Stimulated activated CD4-positive, alpha-beta T cell treated with anti-CD3 and anti-CD28 coated beads, Interleukin-2, amount 100 ng/mL, for 4 hours (primary cell): ENCODE data around the gene ROBO1.

ENCODE experiments used
- DNase-seq: peaks from one replicate; pipeline ENCODE4 v3.0.0-alpha.2; 2020; ENCODE audit warnings: low read depth

ROBO1 gene

DNA sequence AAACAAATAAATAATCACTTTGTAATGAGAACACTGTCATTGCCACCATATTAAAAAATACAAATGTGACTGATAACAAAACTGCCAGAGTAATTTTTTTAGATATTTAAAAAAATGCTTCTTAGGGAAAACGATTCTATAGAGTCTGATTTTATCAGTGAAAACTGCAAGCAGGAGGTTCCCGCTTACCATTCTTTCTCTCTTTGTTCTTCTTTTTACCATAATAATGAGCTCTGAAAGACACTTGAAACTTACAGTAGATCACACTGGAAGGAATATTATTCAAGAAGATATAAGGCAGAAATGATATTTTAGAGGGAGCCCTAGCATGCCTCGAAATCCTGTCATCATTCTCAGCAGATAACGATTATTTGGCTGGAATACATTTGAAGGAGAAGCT lies 701.3 kb downstream of the ROBO1 start:
- DNase-seq, result no peak

DNA sequence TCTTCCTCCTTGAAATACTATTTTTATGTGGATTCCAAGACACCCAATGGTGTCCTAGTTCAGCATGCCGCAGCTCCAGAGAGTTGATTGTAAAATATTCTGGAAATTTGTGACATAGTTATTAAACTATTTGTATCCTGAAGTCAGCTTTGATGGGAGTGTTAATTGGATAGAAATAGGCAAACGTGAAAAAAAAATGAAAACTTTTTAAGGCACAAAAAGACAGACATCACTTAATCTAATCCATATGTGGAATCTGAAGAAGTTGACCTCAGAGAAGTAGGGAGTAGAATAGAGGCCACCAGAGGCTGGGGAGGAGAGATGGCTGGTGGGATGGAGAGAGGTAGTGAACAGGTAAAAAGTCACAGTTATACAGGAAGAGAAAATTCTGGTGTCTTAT lies 704.2 kb downstream of the ROBO1 start:
- no peak for DNase-seq

DNA sequence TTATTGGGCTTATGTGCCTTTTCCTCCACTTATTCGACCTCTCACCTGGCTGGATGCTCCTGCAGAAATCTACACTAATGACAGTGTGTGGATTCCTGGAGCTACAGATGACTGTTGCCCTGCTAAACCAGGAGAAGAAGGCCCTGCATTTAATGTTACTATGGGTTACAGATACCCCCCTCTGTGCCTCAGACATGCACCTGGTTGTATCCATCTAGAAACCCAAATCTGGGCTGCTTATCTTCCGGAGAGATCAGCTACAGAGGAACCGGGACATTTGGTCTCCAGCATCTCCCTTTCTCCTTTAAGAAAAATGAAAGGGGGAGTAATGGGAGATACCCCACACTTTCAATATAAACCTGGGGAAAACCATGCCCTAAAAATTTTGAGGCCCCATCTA lies 710.0 kb downstream of the ROBO1 start:
- DNase-seq, result no peak

DNA sequence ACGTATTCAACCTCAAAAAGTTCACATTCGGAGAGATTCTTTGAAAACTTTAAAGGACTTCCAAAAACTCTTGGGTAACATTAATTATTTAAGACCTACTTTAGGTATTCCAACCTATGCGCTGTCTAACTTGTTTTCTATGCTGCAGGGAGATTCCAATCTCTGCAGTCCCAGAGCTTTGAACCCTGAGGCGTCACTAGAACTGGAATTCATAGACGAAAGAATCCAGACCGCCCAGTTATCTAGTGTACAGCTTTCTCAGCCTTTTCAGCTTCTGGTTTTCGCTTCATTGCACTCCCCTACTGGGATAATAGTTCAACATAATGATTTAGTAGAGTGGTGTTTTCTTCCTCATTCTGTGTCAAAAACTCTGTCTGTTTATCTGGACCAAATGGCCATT lies 711.3 kb downstream of the ROBO1 start:
- no peak for DNase-seq

DNA sequence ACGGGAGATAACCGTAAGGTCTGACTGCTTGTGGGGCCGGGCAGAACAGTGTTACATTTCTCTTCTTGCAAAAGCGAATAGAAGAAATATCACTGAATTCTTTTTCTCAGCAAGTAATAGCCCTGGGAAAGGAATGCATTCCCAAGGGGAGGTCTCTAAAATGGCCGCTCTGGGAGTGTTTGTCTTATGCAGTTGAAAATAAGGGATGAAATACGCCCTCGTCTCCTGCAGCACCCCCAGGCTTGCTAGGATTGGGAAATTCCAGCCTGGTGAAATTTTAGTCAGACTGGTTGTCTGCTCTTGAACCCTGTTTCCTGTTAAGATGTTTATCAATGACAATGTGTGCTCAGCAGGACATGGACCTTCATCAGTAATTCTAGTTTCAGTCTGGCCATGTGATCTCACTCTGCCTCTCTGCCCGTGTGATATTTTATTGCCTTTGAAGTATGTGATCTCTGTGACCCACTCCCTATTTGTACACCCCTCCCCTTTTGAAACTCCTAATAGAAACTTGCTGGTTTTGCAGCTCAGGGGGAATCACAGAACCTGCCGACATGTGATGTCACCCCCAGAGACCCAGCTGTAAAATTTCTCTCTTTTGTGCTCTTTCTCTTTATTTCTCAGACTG lies 715.6 kb downstream of the ROBO1 start:
- DNase-seq, result no peak

DNA sequence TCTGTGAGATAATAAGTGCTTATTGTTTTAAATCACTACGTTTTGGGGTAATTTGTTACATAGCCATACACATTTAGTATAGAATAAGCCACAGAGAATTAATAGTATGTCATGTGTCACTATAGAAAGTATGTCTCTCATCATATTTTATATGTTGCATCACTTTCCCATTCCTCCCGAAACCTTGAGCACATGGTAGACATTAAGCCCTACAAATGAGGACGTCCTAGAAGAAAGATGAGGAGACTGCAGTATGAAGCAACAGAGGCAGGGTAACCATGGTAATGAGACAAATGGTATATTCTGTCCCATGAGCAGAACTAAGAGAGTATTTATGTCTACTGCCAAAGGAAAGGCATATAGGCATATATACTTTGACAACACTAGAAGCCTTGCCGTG lies 720.2 kb downstream of the ROBO1 start:
- DNase-seq, result no peak

DNA sequence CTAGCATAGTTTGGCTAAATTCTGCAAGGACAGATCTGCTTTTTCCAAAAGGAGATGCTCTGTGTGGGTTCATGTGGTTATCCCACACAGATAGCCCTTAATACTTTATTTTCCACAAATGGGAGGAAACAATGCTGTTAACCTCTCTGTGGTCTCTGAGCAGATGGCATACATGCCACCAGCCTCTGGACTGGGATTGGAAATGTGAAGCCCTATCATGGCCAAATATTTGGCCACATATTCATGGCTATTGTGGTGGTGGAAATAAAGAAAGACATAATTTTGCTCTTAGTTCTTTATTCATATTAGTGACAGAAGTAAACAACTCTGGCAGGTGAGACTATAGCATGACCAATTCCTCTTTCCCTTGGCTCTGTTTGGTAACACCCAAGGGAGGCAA lies 726.2 kb downstream of the ROBO1 start:
- no peak for DNase-seq

DNA sequence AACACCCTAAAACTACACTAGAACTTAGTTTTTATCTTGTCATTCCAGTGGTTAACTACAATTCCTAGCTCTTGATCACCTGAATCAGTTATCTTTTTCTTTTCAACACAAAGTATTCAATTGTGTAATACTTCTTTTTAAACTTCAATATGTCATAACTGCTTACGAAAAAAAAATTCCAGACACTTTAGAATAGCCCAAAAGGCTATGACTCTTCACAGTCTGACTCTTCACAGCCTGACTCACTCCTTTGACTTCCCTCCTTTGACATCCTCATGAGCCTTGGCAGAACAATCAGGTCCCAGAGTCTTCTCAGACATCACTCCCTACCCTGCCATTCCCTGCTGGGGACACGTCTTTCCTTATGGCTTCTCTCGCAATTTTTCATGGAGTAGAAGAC lies 727.1 kb downstream of the ROBO1 start:
- DNase-seq, result no peak

DNA sequence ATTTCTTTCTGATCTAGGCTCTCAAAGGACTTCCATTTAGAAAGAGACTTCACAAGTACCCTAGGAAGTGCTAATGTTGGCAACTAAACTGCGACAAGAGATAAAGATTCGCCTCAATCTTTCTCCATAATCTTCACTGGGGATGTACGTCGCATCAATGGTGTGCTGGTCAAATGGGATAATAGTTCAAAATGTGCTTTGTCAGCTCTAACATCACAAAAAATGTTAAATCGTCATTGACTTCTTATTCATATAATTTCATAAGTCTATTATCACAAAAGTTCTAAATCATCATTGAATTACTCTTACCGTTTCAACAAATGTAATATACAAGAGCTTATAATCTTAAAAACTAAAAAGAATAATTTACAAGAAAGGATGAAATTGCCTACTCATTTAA lies 727.7 kb downstream of the ROBO1 start:
- no peak for DNase-seq

DNA sequence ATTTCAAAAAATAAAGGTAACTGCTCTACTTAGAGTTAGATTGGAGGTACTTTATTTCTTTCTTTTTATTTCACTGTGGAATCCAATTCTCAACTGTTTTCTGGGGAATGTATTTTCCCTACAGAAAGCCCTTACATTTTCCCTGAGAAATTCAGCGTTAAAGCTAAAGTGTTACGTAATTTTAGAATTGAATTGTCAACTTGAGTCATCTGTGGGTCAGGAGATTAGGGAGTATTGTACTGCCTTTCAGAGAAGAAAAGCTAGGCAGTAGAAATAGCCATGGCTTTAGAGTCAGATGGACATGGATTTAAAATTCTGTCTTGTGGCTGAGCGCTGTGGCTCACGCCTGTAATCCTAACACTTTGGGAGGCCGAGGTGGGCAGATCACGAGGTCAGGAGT lies 728.6 kb downstream of the ROBO1 start:
- no peak for DNase-seq

DNA sequence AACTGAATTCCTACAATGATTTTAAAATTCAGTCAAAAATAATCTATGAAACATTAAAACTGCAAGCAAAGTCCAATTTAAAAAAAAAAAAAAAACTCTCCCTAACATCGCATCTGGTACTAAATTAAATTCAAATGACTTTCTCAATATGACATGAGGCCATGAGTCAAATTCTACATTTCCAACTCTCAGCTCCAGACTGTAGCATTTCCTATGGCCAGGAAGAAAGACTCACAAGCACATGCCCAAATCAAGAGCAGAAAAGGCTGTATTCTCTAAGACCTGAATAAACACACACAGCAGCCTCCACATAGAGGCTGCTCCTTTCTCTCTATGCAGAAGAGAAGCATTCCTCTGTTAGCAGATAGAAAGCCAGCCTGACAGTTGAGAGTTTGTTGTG lies 729.2 kb downstream of the ROBO1 start:
- DNase-seq, result no peak

DNA sequence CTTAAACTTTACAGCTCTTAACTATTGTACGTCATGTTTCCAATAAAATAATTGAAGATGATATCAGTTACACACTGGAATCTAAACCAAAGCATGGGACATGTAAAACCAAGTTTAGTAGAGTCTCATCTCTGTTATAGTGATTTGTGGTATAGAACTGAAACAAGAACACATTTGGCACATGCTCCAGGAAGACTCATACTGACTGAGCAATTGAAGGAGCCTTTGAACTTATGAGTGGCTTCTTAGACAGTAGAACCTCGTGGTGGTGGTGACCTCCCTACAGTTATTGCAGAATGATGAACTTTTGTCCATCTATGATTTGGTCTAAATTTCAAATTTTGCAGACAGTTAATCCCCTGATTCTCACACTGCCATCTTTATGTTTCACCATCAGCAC lies 729.7 kb downstream of the ROBO1 start:
- DNase-seq, result no peak

DNA sequence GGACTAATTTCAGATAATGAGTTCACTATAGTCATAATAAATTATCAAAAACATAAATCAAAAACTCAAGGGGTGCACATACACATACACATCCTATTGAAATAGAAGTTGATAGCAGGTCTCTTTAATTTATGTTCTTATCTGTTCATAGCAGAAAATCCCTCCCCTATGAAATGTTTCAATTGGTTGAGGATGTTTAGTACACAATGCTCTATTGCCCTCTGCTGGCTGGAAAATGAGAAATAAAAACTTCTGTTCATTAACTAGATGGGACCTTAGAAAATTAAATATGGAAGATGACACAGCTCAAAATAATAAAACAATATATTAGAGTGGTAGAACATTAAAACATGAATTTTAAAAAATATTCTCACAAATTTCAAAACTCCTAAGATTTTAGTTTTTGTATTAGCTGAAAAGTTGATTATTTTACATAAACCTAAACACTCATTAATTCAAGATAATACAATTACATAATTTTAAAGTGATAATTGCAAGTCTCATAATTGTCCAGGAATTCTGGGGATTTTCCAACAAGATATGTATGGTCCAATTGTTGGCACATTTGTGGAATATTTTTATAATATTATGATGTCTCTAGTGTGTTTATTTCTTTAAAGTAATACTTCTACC lies 735.0 kb downstream of the ROBO1 start:
- DNase-seq, result no peak

DNA sequence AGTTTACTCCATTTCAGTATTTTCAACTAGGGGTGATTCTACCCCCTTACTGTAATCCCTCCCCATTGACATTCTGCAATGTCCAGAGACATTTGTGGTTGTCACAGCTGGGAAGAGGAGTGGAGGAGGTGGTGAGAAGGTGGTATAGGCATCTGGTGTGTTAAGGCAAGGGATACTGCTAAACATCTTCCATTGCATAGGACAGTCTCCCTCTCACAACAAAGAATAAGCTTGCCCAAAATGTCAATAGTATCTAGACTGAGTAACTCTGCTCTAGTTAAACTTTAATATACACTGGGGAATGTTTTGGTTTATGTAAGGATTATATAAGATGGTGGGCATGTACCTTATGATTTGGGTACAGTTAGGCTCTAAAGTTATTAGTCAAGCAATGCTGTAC lies 737.6 kb downstream of the ROBO1 start:
- no peak for DNase-seq

DNA sequence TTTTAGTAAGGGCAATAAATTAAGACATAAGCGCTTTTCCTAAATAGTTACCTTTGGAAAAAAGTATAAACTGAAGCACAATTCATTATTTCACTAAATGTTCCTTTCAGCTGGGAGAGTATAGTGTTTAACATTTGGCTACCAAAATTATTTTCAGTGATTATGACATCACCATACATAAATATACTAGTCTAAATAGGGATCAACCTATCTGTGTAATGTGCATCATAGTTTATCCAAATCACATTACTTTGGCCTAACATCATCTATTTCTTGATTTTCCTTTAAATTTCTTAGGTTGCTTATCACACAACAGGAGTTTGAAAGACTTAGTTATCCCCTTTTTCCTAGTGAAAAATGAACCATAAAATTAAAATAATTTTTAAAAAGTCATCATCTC lies 738.9 kb downstream of the ROBO1 start:
- no peak for DNase-seq

DNA sequence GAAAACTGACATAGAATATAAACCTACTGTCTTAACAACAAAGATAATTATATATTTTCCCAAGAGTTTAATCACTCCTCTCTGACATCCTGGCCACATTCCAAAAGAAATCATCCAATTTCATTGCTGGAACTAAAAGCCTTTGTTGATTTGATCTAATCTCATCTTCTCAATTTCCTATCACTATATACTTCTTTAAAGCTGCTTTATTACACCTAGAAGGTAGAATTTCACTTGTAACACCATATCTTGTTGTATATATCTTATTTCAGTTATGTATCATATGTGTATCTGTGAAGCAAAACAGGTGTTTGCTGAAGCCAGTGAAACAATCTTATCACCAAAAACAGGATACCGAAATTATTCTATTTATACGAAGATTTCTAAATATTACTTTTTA lies 740.2 kb downstream of the ROBO1 start:
- no peak for DNase-seq

DNA sequence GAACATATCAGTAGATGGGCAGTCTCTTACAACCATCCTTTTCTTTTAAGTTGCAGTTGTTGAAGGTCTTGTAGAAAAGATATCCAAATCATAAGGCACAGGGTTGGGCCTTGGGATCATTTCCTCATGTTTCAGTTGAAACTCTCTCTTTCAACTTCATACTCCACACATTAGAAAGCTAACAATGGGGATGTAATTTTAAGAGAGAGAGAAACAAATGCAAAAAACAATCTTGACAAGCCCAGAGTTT lies 747.9 kb downstream of the ROBO1 start:
- DNase-seq, result no peak

DNA sequence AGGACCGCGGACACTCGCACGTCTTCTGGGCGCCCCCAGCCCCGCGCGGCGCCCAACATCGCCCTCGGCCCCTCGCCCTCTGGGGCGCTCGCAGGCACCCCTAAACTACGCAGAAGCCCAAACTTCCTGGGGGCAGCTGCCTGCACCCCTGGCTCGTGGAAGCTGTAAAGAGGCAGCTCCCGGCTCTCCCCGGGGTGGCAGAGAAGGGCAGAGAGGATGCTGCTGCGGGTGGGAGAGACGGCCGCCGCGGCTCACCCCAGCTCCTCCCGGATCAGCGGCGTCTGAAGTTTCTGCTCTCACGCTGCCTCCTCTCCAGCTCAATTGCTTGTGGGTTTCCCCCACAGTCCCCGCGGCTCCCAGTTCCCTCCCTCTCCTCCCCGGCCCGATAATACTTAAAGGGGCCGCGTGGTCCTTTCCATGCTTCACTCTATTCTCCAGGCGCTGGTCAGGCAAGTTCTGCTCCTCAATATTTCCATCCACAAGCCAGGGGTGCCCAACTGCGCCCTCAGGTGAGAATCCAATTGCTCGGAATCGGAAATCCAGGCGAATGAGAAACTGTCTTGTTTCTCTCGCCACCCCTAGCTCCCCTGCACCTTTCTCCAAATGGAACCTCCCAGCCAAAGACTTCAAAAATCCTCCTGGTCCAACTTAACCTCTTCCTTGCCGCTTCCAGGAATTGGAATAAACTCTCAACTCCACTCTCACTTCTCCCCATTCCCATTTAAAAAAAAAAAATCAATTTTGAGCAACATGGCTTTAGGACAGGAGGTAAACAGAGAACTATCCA lies 748.5 kb downstream of the ROBO1 start:
- no peak for DNase-seq

DNA sequence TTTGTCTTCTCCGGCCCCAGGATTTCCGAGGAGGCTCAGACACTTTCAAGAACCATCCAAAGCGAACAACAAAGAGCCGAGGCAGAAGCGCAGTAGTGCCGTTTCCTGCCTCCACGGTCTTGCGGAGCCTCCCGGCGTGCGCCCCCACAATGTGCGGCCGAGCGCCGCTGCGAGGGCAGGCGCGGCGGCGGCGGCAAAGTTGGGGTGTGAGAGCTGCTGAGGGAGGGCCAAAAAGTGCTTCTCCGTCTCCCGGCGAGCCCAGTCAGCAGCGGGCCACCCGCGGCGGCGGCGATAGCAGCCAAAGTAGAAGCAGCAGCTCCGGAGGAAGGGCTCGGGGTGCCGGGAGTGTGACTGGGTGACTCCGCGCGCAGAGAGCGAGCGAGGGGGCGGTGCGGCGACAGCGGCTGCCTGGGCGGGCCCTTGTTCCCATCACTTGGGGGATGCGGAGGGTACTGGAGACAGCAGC lies 749.1 kb downstream of the ROBO1 start:
- DNase-seq, result no peak

DNA sequence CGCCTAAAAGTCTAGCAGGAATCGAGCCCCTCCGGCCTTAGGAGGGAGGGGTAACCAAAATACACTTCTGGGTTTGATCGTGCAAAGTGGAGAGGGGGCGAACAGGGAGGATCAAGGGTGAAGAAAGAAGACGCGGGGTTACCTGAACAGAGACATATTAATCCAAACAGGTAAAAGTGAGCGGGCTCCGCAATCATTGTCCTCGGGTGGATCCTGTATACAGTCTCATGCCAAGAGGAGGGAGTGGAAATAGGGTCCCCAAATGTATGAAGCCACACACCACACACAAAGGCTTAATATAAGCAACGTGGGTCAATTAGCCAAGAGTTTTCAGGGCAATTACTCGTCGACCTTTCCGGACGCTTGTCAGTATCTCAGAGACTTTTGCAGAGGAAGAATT lies 749.5 kb downstream of the ROBO1 start:
- DNase-seq, result no peak

DNA sequence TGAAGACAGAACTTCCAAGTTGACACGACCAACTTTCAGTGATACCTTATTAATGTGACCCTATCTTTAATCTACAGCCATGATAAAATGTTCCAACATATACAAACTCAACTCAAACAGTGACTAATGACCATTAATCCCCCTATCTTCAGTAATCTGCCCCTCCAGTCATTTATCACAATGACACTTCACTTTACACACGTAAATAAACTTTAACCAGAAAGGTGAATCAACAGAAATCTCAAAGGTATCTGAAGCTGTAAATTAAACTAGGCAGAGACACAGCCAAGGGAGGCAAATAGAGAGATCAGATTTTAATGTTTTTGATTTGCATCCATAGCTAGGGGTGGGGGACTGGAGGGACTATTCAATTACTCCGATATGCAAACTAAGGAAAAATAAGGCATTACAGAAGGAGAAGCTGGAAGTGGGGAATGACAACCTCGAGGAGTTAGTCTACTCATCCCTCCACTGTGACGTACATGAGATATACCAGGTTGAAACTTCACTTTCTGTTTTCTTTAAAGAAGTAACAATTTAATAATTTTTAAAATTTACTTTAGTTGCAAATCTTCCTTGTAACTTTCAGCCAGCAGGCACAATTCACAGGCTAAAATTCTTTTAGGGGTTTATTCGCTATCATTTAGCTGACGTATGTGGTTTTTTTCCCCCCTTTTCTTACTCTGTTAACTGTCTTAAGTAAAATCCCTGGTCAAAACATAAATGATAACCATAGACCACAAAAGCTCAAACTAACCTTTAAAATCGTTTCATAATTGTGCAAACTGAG lies 751.0 kb downstream of the ROBO1 start:
- DNase-seq, result no peak

DNA sequence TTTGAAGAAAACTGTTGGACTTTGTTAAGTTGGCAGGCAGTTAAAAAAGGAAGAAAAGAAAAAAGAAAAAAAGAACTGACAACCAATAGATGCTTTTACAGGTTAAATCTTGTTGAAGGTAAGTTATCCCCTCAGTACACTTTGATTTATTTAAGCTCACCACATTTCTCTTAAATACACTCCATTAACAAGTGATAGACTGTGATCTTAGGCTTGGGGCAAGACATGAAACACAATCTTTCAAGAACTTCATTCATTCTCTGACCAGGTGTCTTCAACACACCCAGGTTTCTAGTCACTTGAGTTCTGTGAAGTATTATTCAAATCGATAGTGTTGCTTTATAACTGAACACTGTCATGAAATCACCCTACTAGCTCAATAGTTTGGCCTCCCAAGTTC lies 751.9 kb downstream of the ROBO1 start:
- DNase-seq, result no peak

DNA sequence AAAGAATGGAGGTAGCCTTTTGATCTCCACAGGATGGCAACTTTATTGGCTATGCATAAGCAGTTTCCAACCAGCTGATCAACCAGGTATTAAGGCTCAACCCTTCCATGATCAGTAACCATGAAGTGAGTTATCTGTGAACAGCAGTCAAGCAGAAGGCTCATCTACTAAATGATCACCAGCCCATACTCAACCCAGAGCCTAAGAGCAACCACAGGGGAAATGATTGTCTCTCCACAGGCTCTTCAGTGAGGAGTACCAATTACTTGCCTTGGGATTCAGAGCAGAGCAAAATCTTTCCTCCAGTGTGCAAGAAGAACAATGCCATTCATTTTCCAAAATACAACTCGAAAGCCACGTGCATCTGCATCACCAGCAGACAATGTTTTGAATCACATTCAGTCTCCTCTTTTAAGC lies 754.8 kb downstream of the ROBO1 start:
- no peak for DNase-seq
